Tibial nerve (tissue), 4 donors: ENCODE measurements around the gene PEX3. TPM values are rescaled to one million over a fixed set of nuclear protein-coding genes. Genes with fewer than 3 reads are reported as not detected.

Experiments used
- DNase-seq, 2 donors: peaks; one replicate each; pipeline ENCODE4 v3.0.0-alpha.2; 2019; ENCODE audit warnings: low spot score in 2 of 2
- H3K27ac ChIP-seq, 4 donors: fragments of 200-600 bp; sonication (generic) in 3 of 4; one replicate each; pipeline ENCODE4 v1.5.1; 2017 to 2019; ENCODE audit warnings: mild to moderate bottlenecking in 1 of 4
- H3K27me3 ChIP-seq, 2 donors: fragments of 200-600 bp; sonication (generic) in 1 of 2; one replicate each; pipeline versions ENCODE4 v1.5.1 to v1.6.0; 2017 to 2019
- H3K36me3 ChIP-seq, 3 donors: fragments of 200-600 bp; sonication (generic); one replicate each; pipeline ENCODE4 v1.5.1; 2018 to 2019
- H3K4me1 ChIP-seq, 4 donors: fragments of 200-600 bp; sonication (generic) in 3 of 4; one replicate each; pipeline ENCODE4 v1.5.1; 2017 to 2019
- H3K4me3 ChIP-seq, 4 donors: fragments of 200-600 bp; sonication (generic) in 3 of 4; one replicate each; pipeline ENCODE4 v1.5.1; 2017 to 2019; ENCODE audit warnings: mild to moderate bottlenecking in 1 of 4, moderate library complexity in 1 of 4
- H3K9me3 ChIP-seq, 4 donors: fragments of 200-600 bp; sonication (generic) in 3 of 4; one replicate each; pipeline ENCODE4 v1.5.1; 2017 to 2019
- CTCF ChIP-seq, 5 experiments: fragments of 200-600 bp in 3 of 5; fragments of 450-650 bp in 2 of 5; sonication (generic) in 3 of 5; IDR thresholded peaks; one replicate each; pipeline ENCODE4 v1.5.1; 2016 to 2019; ENCODE audit warnings: antibody characterized with exemption in 5 of 5, mild to moderate bottlenecking in 3 of 5, moderate library complexity in 2 of 5
- EP300 ChIP-seq, 2 donors: sonication (generic); formaldehyde crosslinking; IDR thresholded peaks; one replicate each; pipeline ENCODE4 v1.6.1; 2017; ENCODE audit warnings: antibody characterized with exemption in 2 of 2, mild to moderate bottlenecking in 1 of 2
- POLR2A ChIP-seq, 2 donors: fragments of 450-650 bp; IDR thresholded peaks; one replicate each; pipeline ENCODE4 v1.6.1; 2017; ENCODE audit warnings: antibody characterized with exemption in 2 of 2, mild to moderate bottlenecking in 2 of 2, moderate library complexity in 2 of 2
- WGBS, 2 donors: methylation state at CpG; one replicate each; pipeline ENCODE4 v1.1.5; 2018; 5-methylcytosine and 5-hydroxymethylcytosine counted together
- total RNA-seq, 4 donors: library from RNA; depleted of rRNA; stranded (reverse); fragments of >200 nt; gene quantifications; one replicate each; pipeline ENCODE4 v1.1.0, GENCODE V29; 2016

Gene PEX3
- total RNA-seq, 4 donors from 2014 or later: 9.0 to 20.6 (median 13.7) TPM

- TF ChIP-seq EP300 (IDR thresholded peaks at IDR 0.05): no peak
- TF ChIP-seq POLR2A (IDR thresholded peaks at IDR 0.05): no peak
- no peak for TF ChIP-seq CTCF (IDR thresholded peaks at IDR 0.05)
- Histone ChIP-seq H3K27ac (no peak overlapping the region), H3K9me3 (no peaks in the 10 kb centered on the region), H3K4me3 (no peak overlapping the region), H3K36me3 (no peaks in the 10 kb centered on the region), H3K27me3 (no peaks in the 10 kb centered on the region), H3K4me1 (peaks cover 0 to 9% (median 4%) of the 10 kb centered on the region in 4 donors)
- DNase-seq: no peak
- 46 to 53% methylated on average over 9 of the region's 9 CpGs for WGBS, 2 donors
Measured at GRCh38 chr6:143405373-143406154, 45.0 kb upstream of the PEX3 start.

DNA sequence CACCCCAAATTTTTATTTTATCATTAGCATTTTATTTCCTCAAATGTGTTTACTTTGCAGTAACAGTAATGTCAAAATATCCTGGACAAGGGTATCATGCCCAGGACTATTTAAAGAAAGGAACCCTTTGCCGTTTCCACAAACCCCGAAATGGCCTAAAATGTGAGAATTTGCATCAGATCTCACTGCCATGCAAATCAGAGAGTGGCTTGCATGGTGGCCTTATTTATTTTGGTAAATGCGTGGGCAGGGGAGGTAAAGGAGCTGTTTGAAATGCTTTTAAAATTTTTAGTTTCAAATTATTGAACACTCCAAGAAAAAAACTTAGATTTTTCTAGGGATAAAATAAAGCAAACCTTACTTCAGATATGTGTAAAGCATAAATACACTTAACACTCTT is 43.9 kb upstream of the PEX3 start:
- Histone ChIP-seq H3K36me3 (no peaks in the 10 kb centered on the region), H3K27ac (no peak overlapping the region), H3K9me3 (no peaks in the 10 kb centered on the region), H3K4me3 (no peak overlapping the region), H3K4me1 (no peaks in the 10 kb centered on the region), H3K27me3 (no peaks in the 10 kb centered on the region)
- 88 to 93% methylated on average over 3 of the region's 3 CpGs for WGBS, 2 donors
- no peak for TF ChIP-seq POLR2A (IDR thresholded peaks at IDR 0.05)
- no peak for TF ChIP-seq EP300 (IDR thresholded peaks at IDR 0.05)
- TF ChIP-seq CTCF (IDR thresholded peaks at IDR 0.05): no peak
- no peak for DNase-seq

GRCh38 chr6:143408151-143408786 is 42.3 kb upstream of the PEX3 start:
- Histone ChIP-seq H3K9me3 (no peaks in the 10 kb centered on the region), H3K27me3 (no peaks in the 10 kb centered on the region), H3K27ac (no peak overlapping the region), H3K4me1 (no peaks in the 10 kb centered on the region), H3K36me3 (no peaks in the 10 kb centered on the region), H3K4me3 (no peak overlapping the region)
- no peak for TF ChIP-seq POLR2A (IDR thresholded peaks at IDR 0.05)
- TF ChIP-seq EP300 (IDR thresholded peaks at IDR 0.05): no peak
- no peak for TF ChIP-seq CTCF (IDR thresholded peaks at IDR 0.05)
- DNase-seq: no peak

DNA sequence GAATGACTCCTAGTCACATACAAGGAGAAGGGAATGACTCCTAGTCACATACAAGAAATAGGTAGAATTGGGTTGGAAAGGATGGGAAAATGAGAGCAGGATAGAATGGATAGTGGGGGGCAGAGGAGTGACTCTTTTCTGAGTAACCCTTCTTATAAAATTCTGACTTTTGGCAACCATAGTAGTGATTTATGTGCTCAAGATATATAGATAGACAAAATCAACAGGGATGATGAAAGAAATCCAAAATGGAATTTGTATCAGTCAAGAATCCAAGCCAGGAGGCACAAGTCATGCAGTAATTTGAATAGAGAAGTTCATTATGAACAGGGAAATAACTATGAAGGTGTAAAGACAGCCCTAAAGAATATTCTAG is 41.8 kb upstream of the PEX3 start:
- H3K27ac ChIP-seq: no peak overlapping the region
- no peaks in the 10 kb centered on the region for H3K4me1 ChIP-seq
- TF ChIP-seq EP300 (IDR thresholded peaks at IDR 0.05): no peak
- TF ChIP-seq POLR2A (IDR thresholded peaks at IDR 0.05): no peak
- TF ChIP-seq CTCF (IDR thresholded peaks at IDR 0.05): no peak

DNA sequence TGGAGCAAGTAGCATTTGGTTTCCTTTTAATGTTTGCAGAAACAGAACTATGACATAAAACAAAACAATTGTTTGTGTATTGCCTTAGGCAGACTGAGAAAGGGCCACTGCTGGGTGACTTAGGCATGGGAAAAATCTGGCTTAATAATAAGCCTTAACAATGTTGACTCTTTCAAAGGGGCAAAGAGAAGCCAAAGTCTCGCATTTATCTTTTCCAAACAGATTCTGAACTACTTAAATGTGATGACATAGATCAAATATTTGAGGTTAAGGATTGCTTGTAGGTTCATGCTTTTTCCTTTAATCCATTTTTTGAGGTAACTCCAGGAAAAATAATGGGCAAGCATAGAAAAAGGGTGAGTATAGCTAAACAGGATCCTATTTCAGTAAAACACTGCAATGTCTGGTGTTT is 39.7 kb upstream of the PEX3 start:
- Histone ChIP-seq H3K27ac (no peak overlapping the region), H3K4me1 (no peaks in the 10 kb centered on the region)
- 23 to 28% methylated on average over 1 of the region's 1 CpG for WGBS, 2 donors

More for the DNA sequence above, 41.8 kb upstream of the PEX3 start:
- H3K36me3 ChIP-seq: no peaks in the 10 kb centered on the region
- no peaks in the 10 kb centered on the region for H3K9me3 ChIP-seq
- no peak for DNase-seq
- H3K4me3 ChIP-seq: no peak overlapping the region
- no peaks in the 10 kb centered on the region for H3K27me3 ChIP-seq

More for the DNA sequence above, 39.7 kb upstream of the PEX3 start:
- Histone ChIP-seq H3K36me3 (no peaks in the 10 kb centered on the region), H3K4me3 (no peak overlapping the region), H3K9me3 (no peaks in the 10 kb centered on the region), H3K27me3 (no peaks in the 10 kb centered on the region)
- DNase-seq: no peak
- TF ChIP-seq CTCF (IDR thresholded peaks at IDR 0.05) (no peak), EP300 (IDR thresholded peaks at IDR 0.05) (no peak), POLR2A (IDR thresholded peaks at IDR 0.05) (no peak)
